ENCODE data around the gene HAO1. TPM values are rescaled to one million over a fixed set of nuclear protein-coding genes. Genes with fewer than 3 reads are reported as not detected.
A peak's percentile ranks its signal among the peaks of the same experiment; 100 is the strongest.
"Not testable (repeated sequence)": the region's sequence is repeated elsewhere in the genome, so short reads cannot be mapped to it uniquely, and the experiment has no call there.

Gene HAO1
- total RNA-seq, 1 experiment from 2014 or later, result not detected

DNA sequence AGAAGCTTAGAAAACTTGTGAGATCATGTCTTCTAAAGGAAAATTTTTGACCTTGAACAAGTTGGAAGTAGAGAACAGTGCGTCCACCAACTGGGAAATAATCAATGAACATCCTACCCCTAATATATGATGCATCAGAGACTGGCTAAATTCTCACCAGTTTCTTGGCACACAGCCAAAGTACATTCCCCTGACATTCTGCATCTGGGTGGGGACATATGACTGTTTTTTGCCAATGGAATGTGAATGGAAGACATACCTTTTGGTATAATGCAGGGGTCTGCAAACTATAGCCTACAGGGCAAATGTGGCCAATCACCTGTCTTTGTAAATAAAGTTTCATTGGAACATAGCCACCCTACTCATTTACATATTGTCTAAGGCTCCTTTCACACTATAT lies 84.7 kb downstream of the HAO1 start:
- Histone ChIP-seq H3K27ac (no peak overlapping the region), H3K27me3 (peaks cover 8% of the 10 kb centered on the region; the same call in 1 of the 2 replicates), H3K9me3 (replicated peaks) (no peaks in the 10 kb centered on the region), H3K4me3 (no peak overlapping the region), H3K4me1 (peaks cover 10% of the 10 kb centered on the region), H3K36me3 (no peaks in the 10 kb centered on the region)
- DNase-seq, result peak in 1 of 2 experiments; percentile 9

- no peak for DNase-seq
- H3K9me3 ChIP-seq (replicated peaks), result no peaks in the 10 kb centered on the region
- H3K36me3 ChIP-seq, result no peaks in the 10 kb centered on the region
- H3K4me1 ChIP-seq, result peaks cover 2% of the 10 kb centered on the region
- H3K4me3 ChIP-seq, result no peak overlapping the region
- H3K27me3 ChIP-seq, result peaks cover 8% of the 10 kb centered on the region; the same call in 1 of the 2 replicates
- H3K27ac ChIP-seq, result no peak overlapping the region
These were observed 86.8 kb downstream of the HAO1 start for GRCh38 chr20:7853493-7853892.

- no peaks in the 10 kb centered on the region for H3K9me3 ChIP-seq (replicated peaks)
- DNase-seq, result no peak
- H3K36me3 ChIP-seq, result no peaks in the 10 kb centered on the region
- H3K4me1 ChIP-seq, result no peaks in the 10 kb centered on the region
- no peak overlapping the region for H3K27ac ChIP-seq
- no peak overlapping the region for H3K4me3 ChIP-seq
- peaks cover 14% of the 10 kb centered on the region; the same call in 1 of the 2 replicates for H3K27me3 ChIP-seq
These were observed 89.3 kb downstream of the HAO1 start for GRCh38 chr20:7850775-7851490.

GRCh38 chr20:7849675-7850074 lies 90.6 kb downstream of the HAO1 start:
- Histone ChIP-seq H3K9me3 (replicated peaks) (no peaks in the 10 kb centered on the region), H3K27ac (no peak overlapping the region), H3K4me3 (no peak overlapping the region), H3K27me3 (peaks cover 14% of the 10 kb centered on the region; the same call in 1 of the 2 replicates), H3K36me3 (no peaks in the 10 kb centered on the region), H3K4me1 (no peaks in the 10 kb centered on the region)
- no peak for DNase-seq

GRCh38 chr20:7848351-7848750 lies 91.9 kb downstream of the HAO1 start:
- H3K4me3 ChIP-seq, result no peak overlapping the region
- H3K27me3 ChIP-seq, result peaks cover 14% of the 10 kb centered on the region; the same call in 1 of the 2 replicates
- no peaks in the 10 kb centered on the region for H3K9me3 ChIP-seq (replicated peaks)
- H3K4me1 ChIP-seq, result no peaks in the 10 kb centered on the region
- DNase-seq, result no peak
- no peak overlapping the region for H3K27ac ChIP-seq
- H3K36me3 ChIP-seq, result no peaks in the 10 kb centered on the region

DNA sequence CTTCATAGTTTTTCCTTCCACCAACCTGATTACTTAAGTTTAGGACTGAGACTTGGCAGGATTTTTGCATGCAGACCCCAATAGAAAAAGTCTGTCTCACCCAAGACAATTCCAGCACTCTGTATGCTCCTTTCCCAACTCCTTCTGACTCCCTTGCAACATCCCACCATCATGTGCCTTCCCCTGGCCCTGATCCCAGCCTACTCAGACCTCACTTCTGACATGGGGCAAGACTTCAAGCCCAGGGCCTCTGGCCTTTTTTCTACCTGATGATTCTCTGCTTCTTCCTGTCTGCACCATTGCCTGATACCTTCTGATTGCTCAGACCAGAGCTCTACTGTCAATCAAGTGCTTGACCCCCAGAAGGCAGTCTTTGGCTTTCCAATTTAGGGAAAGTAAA lies 96.6 kb downstream of the HAO1 start:
- Histone ChIP-seq H3K27me3 (0 out of 2 replicates have a peak, but pooled peaks cover 6% of the 10 kb centered on the region), H3K9me3 (replicated peaks) (no peaks in the 10 kb centered on the region), H3K36me3 (no peaks in the 10 kb centered on the region), H3K4me3 (no peak overlapping the region), H3K27ac (no peak overlapping the region), H3K4me1 (no peaks in the 10 kb centered on the region)
- DNase-seq, result no peak

- Histone ChIP-seq H3K4me1 (no peaks in the 10 kb centered on the region), H3K36me3 (no peaks in the 10 kb centered on the region), H3K27ac (no peak overlapping the region), H3K4me3 (no peak overlapping the region), H3K27me3 (no peaks in the 10 kb centered on the region), H3K9me3 (replicated peaks) (no peaks in the 10 kb centered on the region)
- peak in 1 of 2 experiments; percentile 10 for DNase-seq
These were observed 98.3 kb downstream of the HAO1 start for GRCh38 chr20:7841971-7842310.

DNA sequence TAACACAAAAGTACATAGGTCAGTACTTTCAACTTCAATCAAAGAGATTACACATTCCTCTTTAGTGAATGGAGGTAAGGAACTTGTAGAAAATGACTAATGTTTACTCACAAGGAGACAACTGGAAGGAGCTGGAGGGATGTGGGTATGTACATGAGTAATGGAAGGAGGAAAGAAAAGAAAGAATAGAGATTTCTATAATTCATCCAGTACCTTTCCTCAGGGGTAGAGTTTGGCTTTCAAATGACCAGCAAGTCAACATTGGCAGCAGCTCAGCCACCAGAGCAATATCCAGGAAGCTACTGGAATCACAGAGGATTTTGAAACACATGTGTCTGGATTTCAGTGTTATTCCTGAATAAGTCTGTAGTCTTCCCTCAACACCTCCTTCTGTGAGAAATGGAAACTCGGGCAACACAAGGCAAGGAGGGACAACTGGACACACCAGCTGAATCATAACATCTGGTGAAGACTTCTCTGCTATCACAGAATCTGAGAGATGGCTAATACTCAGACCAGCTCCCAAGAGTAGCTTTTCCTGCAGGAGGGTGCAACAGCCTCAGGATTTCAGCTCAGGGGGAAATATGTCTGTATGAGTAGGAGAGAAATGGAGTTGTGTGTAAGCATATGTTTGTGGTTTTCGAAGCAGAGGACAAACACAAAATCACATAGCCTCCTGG lies 98.8 kb downstream of the HAO1 start:
- Histone ChIP-seq H3K9me3 (replicated peaks) (no peaks in the 10 kb centered on the region), H3K4me1 (no peaks in the 10 kb centered on the region), H3K27ac (no peak overlapping the region), H3K4me3 (no peak overlapping the region), H3K36me3 (no peaks in the 10 kb centered on the region), H3K27me3 (no peaks in the 10 kb centered on the region)
- no peak for DNase-seq

DNA sequence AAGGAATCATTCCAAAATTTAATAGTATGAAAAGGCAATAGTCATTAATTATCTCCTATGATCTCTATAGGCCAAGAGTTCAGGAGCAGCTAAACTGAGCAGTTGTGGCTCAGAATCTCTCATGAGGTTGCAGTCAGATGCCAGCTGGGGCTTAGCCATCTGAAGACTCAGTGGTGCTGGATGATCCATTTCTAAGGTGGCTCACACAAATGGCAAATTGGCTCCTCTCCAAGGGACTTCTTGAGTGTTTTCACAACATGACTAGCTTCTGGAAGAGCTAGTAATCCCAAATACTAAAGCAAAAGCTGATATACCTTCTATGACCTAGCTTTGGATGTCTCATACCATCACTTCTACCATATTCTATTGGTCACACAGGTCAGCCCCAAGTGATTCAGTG lies 104.2 kb downstream of the HAO1 start:
- H3K4me3 ChIP-seq, result no peak overlapping the region
- H3K4me1 ChIP-seq, result no peaks in the 10 kb centered on the region
- H3K9me3 ChIP-seq (replicated peaks), result no peaks in the 10 kb centered on the region
- no peak for DNase-seq
- H3K27ac ChIP-seq, result no peak overlapping the region
- H3K27me3 ChIP-seq, result no peaks in the 10 kb centered on the region
- no peaks in the 10 kb centered on the region for H3K36me3 ChIP-seq

- not testable (repeated sequence) for H3K4me3 ChIP-seq; H3K9me3 ChIP-seq (replicated peaks); H3K27ac ChIP-seq; H3K27me3 ChIP-seq; H3K4me1 ChIP-seq; DNase-seq; H3K36me3 ChIP-seq
These were observed 105.8 kb downstream of the HAO1 start for GRCh38 chr20:7834441-7834840.

Other genes with a start within 250 kb of the HAO1 start
- gene TMX4, start 79.3 kb upstream of the HAO1 start, total RNA-seq (2014; rRNA removed; shearing (Covaris generic)), result 119 and 125 TPM in 2 replicates
- 11.0 and 13.4 TPM in 2 replicates for gene PLCB1, start 191.8 kb upstream of the HAO1 start, total RNA-seq (2014; rRNA removed; shearing (Covaris generic))